SK-N-SH treated with all-trans-retinoic acid at 6 μM for 48 hours (cell line): ENCODE measurements around the gene HAPLN3.

Source experiments
- ATAC-seq: fragments of 200-7000 bp; cut with Tn5 transposase; 3 replicates; pipeline ENCODE4 v1.9.1; 2020; ENCODE audit warnings: mild to moderate bottlenecking, moderate library complexity
- BACH2 ChIP-seq: fragments of 250-450 bp; sonication (Bioruptor Pico); IDR thresholded peaks from 2 replicates; pipeline ENCODE4 v1.9.0; 2021; ENCODE audit warnings: mild to moderate bottlenecking, borderline replicate concordance
- CREB5 ChIP-seq: fragments of 250-450 bp; sonication (Bioruptor Pico); IDR thresholded peaks from 2 replicates; pipeline ENCODE4 v1.5.1; 2020; ENCODE audit warnings: low read depth, mild to moderate bottlenecking, moderate library complexity
- CSDC2 ChIP-seq: fragments of 250-450 bp; sonication (Bioruptor Pico); IDR thresholded peaks from 2 replicates; pipeline ENCODE4 v1.5.0; 2020; ENCODE audit warnings: mild to moderate bottlenecking, moderate library complexity
- CSRNP3 ChIP-seq: fragments of 250-450 bp; sonication (Bioruptor Pico); IDR thresholded peaks from 2 replicates; pipeline ENCODE4 v1.5.1; 2021; ENCODE audit warnings: mild to moderate bottlenecking, moderate library complexity
- ESRRG ChIP-seq: fragments of 250-450 bp; sonication (Bioruptor Pico); IDR thresholded peaks from 2 replicates; pipeline ENCODE4 v1.6.1; 2021; ENCODE audit warnings: mild to moderate bottlenecking
- GLIS3 ChIP-seq: fragments of 250-450 bp; sonication (Bioruptor Pico); IDR thresholded peaks from 2 replicates; pipeline ENCODE4 v1.5.0; 2020; ENCODE audit warnings: mild to moderate bottlenecking, moderate library complexity
- ISL1 ChIP-seq: fragments of 250-450 bp; sonication (Bioruptor Pico); IDR thresholded peaks from 2 replicates; pipeline ENCODE4 v2.1.2; 2022; ENCODE audit warnings: mild to moderate bottlenecking, moderate library complexity
- OSR1 ChIP-seq: fragments of 250-450 bp; sonication (Bioruptor Pico); IDR thresholded peaks from 2 replicates; pipeline ENCODE4 v1.8.0; 2022; ENCODE audit warnings: moderate library complexity, mild to moderate bottlenecking, inconsistent platforms
- PATZ1 ChIP-seq: fragments of 250-450 bp; sonication (Bioruptor Pico); IDR thresholded peaks from 2 replicates; pipeline ENCODE4 v1.8.0; 2020; ENCODE audit warnings: mild to moderate bottlenecking, moderate library complexity, borderline replicate concordance
- POU6F1 ChIP-seq: fragments of 250-450 bp; sonication (Bioruptor Pico); IDR thresholded peaks from 2 replicates; pipeline ENCODE4 v1.8.0; 2021; ENCODE audit warnings: low read depth, mild to moderate bottlenecking, moderate library complexity, borderline replicate concordance
- PPARA ChIP-seq: fragments of 250-450 bp; sonication (Bioruptor Pico); IDR thresholded peaks from 2 replicates; pipeline ENCODE4 v1.5.0; 2020; ENCODE audit warnings: mild to moderate bottlenecking, borderline replicate concordance
- RARB ChIP-seq: fragments of 250-450 bp; sonication (Bioruptor Pico); IDR thresholded peaks from 2 replicates; pipeline ENCODE4 v1.8.0; 2021; ENCODE audit warnings: mild to moderate bottlenecking, moderate library complexity
- SNAI2 ChIP-seq: fragments of 250-450 bp; sonication (Bioruptor Pico); IDR thresholded peaks from 2 replicates; pipeline ENCODE4 v1.5.0; 2020; ENCODE audit warnings: mild to moderate bottlenecking, moderate library complexity
- TCF4 ChIP-seq: fragments of 250-450 bp; sonication (Bioruptor Pico); IDR thresholded peaks from 2 replicates; pipeline ENCODE4 v1.8.0; 2021; ENCODE audit warnings: mild to moderate bottlenecking, moderate library complexity, borderline replicate concordance
- TOX ChIP-seq: fragments of 250-450 bp; sonication (Bioruptor Pico); IDR thresholded peaks from 2 replicates; pipeline ENCODE4 v1.8.0; 2021; ENCODE audit warnings: mild to moderate bottlenecking, moderate library complexity, borderline replicate concordance
- ZC3H10 ChIP-seq: fragments of 250-450 bp; sonication (Bioruptor Pico); IDR thresholded peaks from 2 replicates; pipeline ENCODE4 v1.5.1; 2021; ENCODE audit warnings: mild to moderate bottlenecking, moderate library complexity
- ZFP3 ChIP-seq: fragments of 250-450 bp; sonication (Bioruptor Pico); IDR thresholded peaks from 2 replicates; pipeline ENCODE4 v1.5.0; 2020; ENCODE audit warnings: mild to moderate bottlenecking, moderate library complexity
- ZFP30 ChIP-seq: fragments of 450-650 bp; formaldehyde crosslinking; IDR thresholded peaks from 2 replicates; pipeline ENCODE4 v1.5.0; 2022; ENCODE audit warnings: mild to moderate bottlenecking, moderate library complexity
- ZNF565 ChIP-seq: fragments of 450-650 bp; formaldehyde crosslinking; conservative IDR thresholded peaks from 2 replicates; pipeline ENCODE4 v1.5.0; 2020; ENCODE audit warnings: low read depth, mild to moderate bottlenecking, moderate library complexity
- ZNF70 ChIP-seq: fragments of 450-650 bp; formaldehyde crosslinking; IDR thresholded peaks from 2 replicates; pipeline ENCODE4 v1.5.0; 2020; ENCODE audit warnings: mild to moderate bottlenecking, moderate library complexity
- ZNF8 ChIP-seq: fragments of 450-650 bp; formaldehyde crosslinking; IDR thresholded peaks from 2 replicates; pipeline ENCODE4 v1.5.0; 2020; ENCODE audit warnings: mild to moderate bottlenecking, moderate library complexity

Gene HAPLN3

GRCh38 chr15:88882785-88883184, 12.6 kb downstream of the HAPLN3 start:
- TF ChIP-seq ZFP30 (CRISPR knock-in tag) (no peak), SNAI2 (CRISPR knock-in tag) (no peak), ESRRG (CRISPR knock-in tag) (no peak), ISL1 (CRISPR knock-in tag) (no peak), ZNF565 (CRISPR knock-in tag) (no peak), ZNF70 (no peak), RARB (CRISPR knock-in tag) (no peak), OSR1 (CRISPR knock-in tag) (no peak), ZNF8 (CRISPR knock-in tag) (no peak), ZC3H10 (CRISPR knock-in tag) (no peak), PATZ1 (CRISPR knock-in tag) (no peak), CSRNP3 (no peak), POU6F1 (CRISPR knock-in tag) (no peak), TCF4 (CRISPR knock-in tag) (no peak), ZFP3 (CRISPR knock-in tag) (no peak), PPARA (CRISPR knock-in tag) (no peak), CREB5 (CRISPR knock-in tag) (no peak)
- TF ChIP-seq, all 23 proteins: peak for 0
- ATAC-seq = no peak

- TF ChIP-seq ESRRG (CRISPR knock-in tag) = no peak
- TF ChIP-seq ZNF70 = no peak
- no peak for TF ChIP-seq ZFP3 (CRISPR knock-in tag)
- no peak for TF ChIP-seq ISL1 (CRISPR knock-in tag)
- TF ChIP-seq TCF4 (CRISPR knock-in tag) = no peak
- no peak for TF ChIP-seq CSDC2 (CRISPR knock-in tag)
- no peak for TF ChIP-seq ZNF565 (CRISPR knock-in tag)
- no peak for TF ChIP-seq SNAI2 (CRISPR knock-in tag)
- no peak for TF ChIP-seq ZFP30 (CRISPR knock-in tag)
- TF ChIP-seq OSR1 (CRISPR knock-in tag) = no peak
- TF ChIP-seq BACH2 (CRISPR knock-in tag) = no peak
- TF ChIP-seq PPARA (CRISPR knock-in tag) = no peak
- no peak for TF ChIP-seq TOX (CRISPR knock-in tag)
- no peak for TF ChIP-seq GLIS3 (CRISPR knock-in tag)
- no peak for TF ChIP-seq ZC3H10 (CRISPR knock-in tag)
- TF ChIP-seq POU6F1 (CRISPR knock-in tag) = no peak
- no peak for TF ChIP-seq CSRNP3
- no peak for ATAC-seq
These were observed 13.6 kb downstream of the HAPLN3 start for GRCh38 chr15:88881775-88882174.
